Measurements from ENCODE around the gene PI4KA.

GRCh38 chr22:20774882-20775281, 83.7 kb downstream of the PI4KA start:
- TF ChIP-seq, protein P1, sequence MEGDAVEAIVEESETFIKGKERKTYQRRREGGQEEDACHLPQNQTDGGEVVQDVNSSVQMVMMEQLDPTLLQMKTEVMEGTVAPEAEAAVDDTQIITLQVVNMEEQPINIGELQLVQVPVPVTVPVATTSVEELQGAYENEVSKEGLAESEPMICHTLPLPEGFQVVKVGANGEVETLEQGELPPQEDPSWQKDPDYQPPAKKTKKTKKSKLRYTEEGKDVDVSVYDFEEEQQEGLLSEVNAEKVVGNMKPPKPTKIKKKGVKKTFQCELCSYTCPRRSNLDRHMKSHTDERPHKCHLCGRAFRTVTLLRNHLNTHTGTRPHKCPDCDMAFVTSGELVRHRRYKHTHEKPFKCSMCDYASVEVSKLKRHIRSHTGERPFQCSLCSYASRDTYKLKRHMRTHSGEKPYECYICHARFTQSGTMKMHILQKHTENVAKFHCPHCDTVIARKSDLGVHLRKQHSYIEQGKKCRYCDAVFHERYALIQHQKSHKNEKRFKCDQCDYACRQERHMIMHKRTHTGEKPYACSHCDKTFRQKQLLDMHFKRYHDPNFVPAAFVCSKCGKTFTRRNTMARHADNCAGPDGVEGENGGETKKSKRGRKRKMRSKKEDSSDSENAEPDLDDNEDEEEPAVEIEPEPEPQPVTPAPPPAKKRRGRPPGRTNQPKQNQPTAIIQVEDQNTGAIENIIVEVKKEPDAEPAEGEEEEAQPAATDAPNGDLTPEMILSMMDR (IDR thresholded peaks at IDR 0.05): no peak
- no peak for TF ChIP-seq POLR2A (IDR thresholded peaks at IDR 0.05)
